SJSA1 (cell line): Measurements from ENCODE around the gene OR6V1. TPM values are rescaled to one million over a fixed set of nuclear protein-coding genes. Genes with fewer than 3 reads are reported as not detected.

Source experiments
- DNase-seq, 2 experiments: peaks; one replicate each; pipeline ENCODE4 v3.0.0-alpha.2; 2015 to 2020; ENCODE audit warnings: low spot score in 2 of 2, low read depth in 1 of 2
- H3K27ac ChIP-seq: fragments of 250-450 bp; sonication (Bioruptor Pico); 2 replicates; pipeline ENCODE4 v1.5.1; 2020; ENCODE audit warnings: mild to moderate bottlenecking, moderate library complexity
- H3K27me3 ChIP-seq: fragments of 250-450 bp; sonication (Bioruptor Pico); replicated peaks from 2 replicates; pipeline ENCODE4 v1.5.1; 2020; ENCODE audit warnings: mild to moderate bottlenecking, moderate library complexity
- H3K36me3 ChIP-seq: fragments of 250-450 bp; sonication (Bioruptor Pico); 2 replicates; pipeline ENCODE4 v1.5.1; 2020; ENCODE audit warnings: mild to moderate bottlenecking
- H3K4me1 ChIP-seq: fragments of 250-450 bp; sonication (Bioruptor Pico); replicated peaks from 2 replicates; pipeline ENCODE4 v1.6.1; 2021; ENCODE audit warnings: mild to moderate bottlenecking
- H3K4me3 ChIP-seq: fragments of 250-450 bp; sonication (Bioruptor Pico); 2 replicates; pipeline ENCODE4 v1.5.1; 2020; ENCODE audit warnings: mild to moderate bottlenecking
- H3K9me3 ChIP-seq: fragments of 250-450 bp; sonication (Bioruptor Pico); replicated peaks from 2 replicates; pipeline ENCODE4 v1.5.1; 2020; ENCODE audit warnings: mild to moderate bottlenecking
- total RNA-seq: library from RNA; depleted of rRNA; stranded (reverse); fragments of >200 nt; shearing (Covaris generic); gene quantifications from 2 replicates; pipeline ENCODE4 v1.2.3, GENCODE V29; 2014; rRNA removed

OR6V1 gene, protein sequence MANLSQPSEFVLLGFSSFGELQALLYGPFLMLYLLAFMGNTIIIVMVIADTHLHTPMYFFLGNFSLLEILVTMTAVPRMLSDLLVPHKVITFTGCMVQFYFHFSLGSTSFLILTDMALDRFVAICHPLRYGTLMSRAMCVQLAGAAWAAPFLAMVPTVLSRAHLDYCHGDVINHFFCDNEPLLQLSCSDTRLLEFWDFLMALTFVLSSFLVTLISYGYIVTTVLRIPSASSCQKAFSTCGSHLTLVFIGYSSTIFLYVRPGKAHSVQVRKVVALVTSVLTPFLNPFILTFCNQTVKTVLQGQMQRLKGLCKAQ
- total RNA-seq = not detected in 2 replicates

DNA sequence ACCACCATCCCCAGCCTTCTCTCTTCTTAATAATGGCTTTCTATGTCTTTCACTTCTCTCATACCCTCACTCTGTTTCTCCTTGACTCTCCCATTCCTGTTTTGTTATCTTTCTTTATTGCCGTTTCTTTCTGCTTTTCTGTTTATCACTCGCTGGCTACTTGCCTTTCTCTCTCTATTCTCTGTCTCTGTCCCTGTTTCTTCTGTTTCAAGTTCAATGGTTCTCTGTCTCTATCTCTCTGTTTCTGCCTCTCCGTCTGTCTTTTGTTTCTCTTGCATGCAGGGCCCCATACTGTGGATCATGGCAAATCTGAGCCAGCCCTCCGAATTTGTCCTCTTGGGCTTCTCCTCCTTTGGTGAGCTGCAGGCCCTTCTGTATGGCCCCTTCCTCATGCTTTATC, at the start of gene OR6V1:
OR6V1 (plus strand) TSS at position 301 of the 400 bp plus-strand sequence; CDS start at position 301, 0 bp downstream.
- Histone ChIP-seq H3K4me3 (no peak within 1 kb of the TSS), H3K27ac (no peak within 1 kb of the TSS), H3K9me3 (no peaks in the 10 kb centered on the region), H3K27me3 (no peaks in the 10 kb centered on the region), H3K4me1 (peaks cover 31% of the 10 kb centered on the region), H3K36me3 (no peaks in the 10 kb centered on the region)
- no peak for DNase-seq

DNA sequence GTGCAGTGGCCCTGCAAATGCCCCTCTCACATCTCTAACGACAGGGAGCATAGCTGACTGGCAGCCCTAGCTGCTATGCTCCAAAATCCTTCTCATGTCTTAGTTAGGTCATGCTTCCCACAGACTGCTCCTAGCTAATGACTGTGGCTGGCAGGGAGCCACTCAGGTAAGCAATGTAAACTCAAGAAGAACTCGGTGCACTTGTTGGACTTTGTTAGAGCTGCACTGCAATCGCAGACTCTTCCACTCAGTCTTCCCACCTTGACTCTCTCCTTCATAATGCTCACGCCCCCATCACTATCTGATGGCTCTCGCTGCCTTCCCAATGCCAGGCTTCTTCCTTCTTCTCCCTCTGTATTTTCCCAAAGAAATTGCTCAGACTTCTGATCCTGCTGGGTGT, 49.2 kb upstream of the OR6V1 start:
- Histone ChIP-seq H3K4me3 (no peak overlapping the region), H3K4me1 (no peaks in the 10 kb centered on the region)
- DNase-seq = no peak

DNA sequence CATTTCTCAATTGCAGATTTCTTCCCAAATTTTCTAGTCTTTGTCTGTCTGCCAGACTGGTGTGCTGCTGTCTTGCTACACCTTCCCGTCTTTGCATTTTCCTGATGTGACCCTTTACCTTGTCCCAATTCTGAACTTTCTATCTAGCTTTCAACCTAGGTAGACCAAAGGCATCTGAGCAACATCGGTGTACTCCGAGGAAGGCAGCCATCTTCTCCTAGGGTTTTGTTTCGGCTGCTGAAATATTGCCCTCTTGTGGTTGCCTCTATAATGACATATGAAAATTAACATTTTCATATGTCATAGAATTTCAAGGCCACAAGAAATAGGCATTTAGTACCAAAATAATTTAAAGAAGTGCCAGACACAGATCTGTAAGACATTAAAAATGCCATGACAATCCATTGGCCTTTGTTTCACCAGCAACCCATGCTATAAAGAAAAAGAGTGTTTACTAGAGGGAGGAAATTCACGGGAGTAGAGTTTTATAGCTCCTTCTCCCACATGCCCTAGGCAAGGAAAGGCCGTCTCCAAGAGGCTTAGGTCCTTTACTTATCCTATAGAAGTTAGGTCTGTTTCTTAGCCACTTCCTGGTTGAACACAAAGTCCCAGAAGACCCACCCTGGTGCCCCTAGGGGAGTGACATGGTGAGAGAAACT, 48.6 kb upstream of the OR6V1 start:
- Histone ChIP-seq H3K27ac (no peak overlapping the region), H3K27me3 (no peaks in the 10 kb centered on the region), H3K4me3 (no peak overlapping the region), H3K9me3 (no peaks in the 10 kb centered on the region), H3K4me1 (peaks cover 5% of the 10 kb centered on the region; the same call in 1 of the 2 replicates), H3K36me3 (peaks cover 3% of the 10 kb centered on the region; the same call in 1 of the 2 replicates)
- peak in 1 of 2 experiments; percentile 39 for DNase-seq

More for the DNA sequence above, 49.2 kb upstream of the OR6V1 start:
- H3K9me3 ChIP-seq = no peaks in the 10 kb centered on the region
- no peaks in the 10 kb centered on the region for H3K36me3 ChIP-seq
- no peak overlapping the region for H3K27ac ChIP-seq
- no peaks in the 10 kb centered on the region for H3K27me3 ChIP-seq

DNA sequence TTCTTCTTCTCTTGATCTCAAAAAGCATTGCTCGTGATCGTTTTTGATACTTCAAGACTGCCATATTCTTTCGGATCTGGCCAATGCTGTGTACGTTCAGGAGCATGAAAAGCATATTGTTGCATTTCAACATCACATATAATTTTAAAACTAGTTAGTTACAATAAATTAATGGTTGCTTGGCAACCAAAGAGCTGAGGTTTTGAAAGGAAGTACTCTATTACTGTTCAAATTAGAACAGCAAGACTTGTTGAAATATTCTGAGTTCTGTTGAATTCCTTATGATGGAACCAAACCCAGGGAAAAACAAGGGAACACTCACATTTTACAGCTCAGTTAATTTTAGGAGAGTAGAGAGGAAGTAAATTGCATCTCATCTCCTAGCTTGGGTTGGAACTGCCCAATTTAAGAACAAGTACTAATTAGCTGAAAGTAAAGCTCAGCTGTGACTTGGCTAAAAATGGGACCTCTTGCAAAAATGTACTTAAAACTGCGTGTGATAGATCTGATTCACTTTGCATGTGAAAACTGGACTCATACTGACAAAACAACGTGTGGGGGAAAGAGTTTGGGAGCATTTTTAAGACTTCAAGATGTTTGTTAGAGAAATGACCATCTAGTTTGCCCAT, 46.4 kb upstream of the OR6V1 start:
- no peak overlapping the region for H3K4me3 ChIP-seq
- no peak for DNase-seq
- H3K9me3 ChIP-seq = no peaks in the 10 kb centered on the region
- peaks cover 4% of the 10 kb centered on the region; the same call in 1 of the 2 replicates for H3K36me3 ChIP-seq
- H3K4me1 ChIP-seq = peaks cover 8% of the 10 kb centered on the region; the same call in 1 of the 2 replicates
- H3K27me3 ChIP-seq = no peaks in the 10 kb centered on the region
- no peak overlapping the region for H3K27ac ChIP-seq

DNA sequence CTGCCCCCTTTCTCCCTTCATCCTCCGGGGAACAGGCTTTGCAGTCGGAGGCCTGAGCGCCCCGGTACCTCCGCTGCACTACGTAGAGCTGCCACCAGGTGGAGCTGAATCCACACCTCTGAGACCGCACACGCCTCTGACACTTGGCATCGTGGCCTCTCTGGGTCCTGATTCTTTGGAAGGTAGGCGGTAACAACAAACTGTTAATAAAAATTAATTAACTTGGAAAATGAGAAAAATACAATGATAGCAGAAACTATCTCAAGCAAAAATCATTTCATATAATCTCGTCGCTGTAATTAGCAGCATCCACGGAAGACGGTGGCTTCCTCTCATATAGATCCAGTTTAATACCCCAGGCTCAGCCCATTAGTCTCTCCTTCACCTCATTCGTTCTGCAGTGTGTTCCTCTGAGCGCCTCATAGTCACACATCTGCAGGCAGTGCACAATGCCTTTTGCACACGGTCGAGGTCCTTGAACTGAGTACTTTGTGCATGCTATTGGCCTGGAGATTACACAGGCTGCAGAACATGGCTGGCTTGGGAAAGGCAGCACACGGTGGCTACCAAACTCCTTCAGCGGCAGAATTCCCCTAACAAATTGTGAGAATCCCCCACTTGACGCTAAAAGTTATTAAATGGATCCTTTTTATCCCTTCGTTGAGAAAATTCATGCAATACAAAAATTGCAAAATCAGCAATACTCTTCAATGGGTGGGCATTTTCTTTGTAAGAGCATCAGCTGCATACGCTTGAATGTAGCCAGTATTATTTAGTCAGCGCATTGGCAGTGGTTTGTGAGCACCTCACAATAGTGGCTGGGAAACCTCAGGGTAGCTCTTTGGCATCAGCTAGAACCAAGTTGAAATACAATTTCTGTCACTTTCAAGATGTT, 43.9 kb upstream of the OR6V1 start:
- Histone ChIP-seq H3K4me3 (no peak overlapping the region), H3K27ac (no peak overlapping the region), H3K4me1 (peaks cover 18% of the 10 kb centered on the region), H3K9me3 (no peaks in the 10 kb centered on the region), H3K27me3 (no peaks in the 10 kb centered on the region), H3K36me3 (peaks cover 4% of the 10 kb centered on the region; the same call in 1 of the 2 replicates)
- peak; percentile 67 to 75 for DNase-seq

DNA sequence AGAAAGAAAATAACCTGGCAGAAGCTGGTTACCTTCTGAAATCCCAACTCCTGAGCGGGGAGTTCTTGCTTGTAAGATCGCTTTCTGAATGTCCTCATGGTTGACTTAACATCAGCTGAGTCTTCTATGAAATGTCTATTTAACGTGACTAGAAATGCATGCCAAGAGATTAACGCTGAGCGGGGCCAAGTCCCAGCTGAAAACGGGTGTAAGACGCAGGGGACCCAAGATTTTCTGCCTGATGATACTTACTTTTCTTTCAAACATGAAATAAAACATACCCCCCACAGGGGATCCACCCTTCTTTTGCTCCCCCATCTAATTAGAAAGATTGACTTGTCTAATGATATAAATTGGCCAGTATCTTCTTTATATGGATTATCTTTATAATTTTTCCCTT, 40.1 kb upstream of the OR6V1 start:
- no peaks in the 10 kb centered on the region for H3K9me3 ChIP-seq
- no peak overlapping the region for H3K27ac ChIP-seq
- peaks cover 4% of the 10 kb centered on the region; the same call in 1 of the 2 replicates for H3K36me3 ChIP-seq
- no peak overlapping the region for H3K4me3 ChIP-seq
- no peaks in the 10 kb centered on the region for H3K27me3 ChIP-seq
- DNase-seq = no peak
- H3K4me1 ChIP-seq = peaks cover 54% of the 10 kb centered on the region

DNA sequence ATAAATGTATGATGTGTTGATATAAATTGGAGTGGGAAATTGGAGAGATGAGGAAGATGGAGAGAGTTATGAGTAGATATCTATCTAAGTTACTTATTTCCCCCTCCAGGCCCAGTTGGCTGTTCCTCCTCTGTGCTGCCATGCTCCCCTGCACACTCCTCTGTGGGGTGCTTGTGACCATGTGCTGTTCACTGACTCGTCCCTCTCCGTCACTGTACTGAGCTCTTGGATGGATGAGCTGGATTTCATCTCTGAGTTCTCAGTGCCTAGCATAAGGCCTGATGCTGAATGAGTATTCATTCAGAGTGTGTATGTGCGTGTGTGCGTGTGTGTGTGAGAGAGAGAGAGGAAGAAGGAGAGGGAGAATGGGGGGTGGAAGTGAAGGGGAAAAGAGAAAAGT, 39.7 kb upstream of the OR6V1 start:
- Histone ChIP-seq H3K36me3 (peaks cover 4% of the 10 kb centered on the region; the same call in 1 of the 2 replicates), H3K4me1 (peaks cover 58% of the 10 kb centered on the region), H3K4me3 (no peak overlapping the region), H3K9me3 (no peaks in the 10 kb centered on the region), H3K27me3 (no peaks in the 10 kb centered on the region), H3K27ac (peak overlapping the region; percentile 90)
- DNase-seq = no peak

DNA sequence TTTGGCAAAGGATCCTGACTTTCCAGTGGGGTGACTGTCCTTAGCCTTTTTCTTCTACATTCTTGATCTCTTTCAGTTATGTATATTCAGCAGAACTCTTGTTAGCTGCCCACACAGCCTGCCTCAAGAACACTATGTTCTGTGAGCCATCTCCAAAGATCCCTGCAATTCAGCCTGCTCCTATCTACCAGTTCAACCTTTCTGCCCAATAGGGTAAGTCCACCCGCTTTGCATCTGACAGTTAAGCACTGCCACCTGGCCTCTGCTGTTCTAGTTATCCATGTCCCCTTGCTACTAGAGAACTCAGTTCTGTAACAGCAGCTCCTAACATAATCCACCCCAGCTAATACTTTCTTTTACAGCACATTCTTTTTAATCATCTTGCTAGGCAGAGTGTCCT, 38.7 kb upstream of the OR6V1 start:
- Histone ChIP-seq H3K27me3 (no peaks in the 10 kb centered on the region), H3K27ac (peak overlapping the region; percentile 90), H3K36me3 (peaks cover 2% of the 10 kb centered on the region; the same call in 1 of the 2 replicates), H3K4me1 (peaks cover 64% of the 10 kb centered on the region), H3K4me3 (no peak overlapping the region), H3K9me3 (no peaks in the 10 kb centered on the region)
- no peak for DNase-seq

DNA sequence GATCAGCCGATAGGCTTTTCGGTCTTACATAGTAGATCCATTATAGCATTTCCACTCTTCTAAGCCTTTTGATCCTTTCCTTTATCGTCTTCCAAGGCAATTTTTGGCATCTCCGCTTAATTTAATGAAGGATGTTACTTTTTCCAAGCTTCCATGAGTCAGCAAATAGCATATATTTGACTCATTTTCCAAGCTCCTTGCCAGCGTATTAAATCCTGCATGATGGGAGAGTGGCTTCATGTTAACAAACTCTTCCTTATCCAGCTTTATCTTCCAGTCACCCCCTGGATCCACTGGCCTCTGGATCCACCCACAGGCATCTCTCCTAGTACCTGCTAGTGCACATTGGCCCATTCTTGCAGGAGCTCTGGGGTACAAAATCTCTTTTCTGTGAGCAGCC, 38.2 kb upstream of the OR6V1 start:
- peak overlapping the region; percentile 90 for H3K27ac ChIP-seq
- DNase-seq = peak; percentile 65 to 83
- H3K27me3 ChIP-seq = no peaks in the 10 kb centered on the region
- H3K4me1 ChIP-seq = peaks cover 64% of the 10 kb centered on the region
- no peaks in the 10 kb centered on the region for H3K36me3 ChIP-seq
- no peak overlapping the region for H3K4me3 ChIP-seq
- H3K9me3 ChIP-seq = no peaks in the 10 kb centered on the region

DNA sequence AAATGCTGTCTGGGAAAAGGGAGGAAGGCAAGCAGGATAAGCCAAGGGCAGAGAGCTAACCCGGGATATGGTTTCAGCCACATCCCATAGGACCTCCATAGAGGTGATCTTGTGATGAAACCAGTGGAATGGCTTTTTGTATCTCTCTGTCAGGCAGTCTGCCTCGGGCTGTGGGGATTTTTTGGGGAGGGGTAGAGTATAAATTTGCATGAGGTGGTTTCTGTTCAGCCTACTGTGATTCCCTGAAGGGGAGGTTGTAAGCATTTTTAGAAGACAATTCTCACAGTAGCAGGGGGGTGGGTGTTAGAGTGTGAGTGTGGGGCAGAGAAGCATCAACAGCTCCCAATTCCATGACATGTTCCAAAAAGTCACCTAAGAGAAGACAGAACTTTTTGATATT, 37.1 kb upstream of the OR6V1 start:
- peaks cover 72% of the 10 kb centered on the region for H3K4me1 ChIP-seq
- no peaks in the 10 kb centered on the region for H3K36me3 ChIP-seq
- no peaks in the 10 kb centered on the region for H3K9me3 ChIP-seq
- peak overlapping the region; percentile 90 for H3K27ac ChIP-seq
- H3K27me3 ChIP-seq = no peaks in the 10 kb centered on the region
- H3K4me3 ChIP-seq = no peak overlapping the region
- peak; percentile 58 to 73 for DNase-seq

DNA sequence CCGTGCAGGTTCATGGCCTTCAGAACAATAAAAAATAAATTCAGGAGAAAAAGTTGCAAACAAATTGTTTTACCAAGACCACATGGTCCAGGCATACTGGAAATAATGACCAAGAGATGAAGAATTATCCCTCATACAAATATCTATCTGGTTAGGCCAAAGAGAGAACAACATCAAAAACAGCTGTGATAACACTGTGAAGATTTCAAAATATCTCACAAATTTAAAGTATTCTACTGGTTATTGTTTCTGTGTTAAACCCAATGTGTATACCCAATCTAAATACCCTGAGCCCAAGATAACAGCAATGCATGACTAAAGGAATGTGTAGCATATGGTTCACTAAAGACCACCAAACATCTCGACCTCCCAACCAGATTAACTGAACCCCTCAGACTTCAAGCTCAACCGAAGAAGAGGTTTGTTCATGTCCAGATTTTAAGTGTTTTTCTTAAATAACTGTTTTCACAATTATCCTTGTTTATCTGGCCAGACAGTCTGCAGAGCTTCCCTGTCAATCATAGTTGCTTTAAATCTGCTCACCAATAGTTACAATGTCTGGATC, 36.1 kb upstream of the OR6V1 start:
- H3K9me3 ChIP-seq = no peaks in the 10 kb centered on the region
- no peaks in the 10 kb centered on the region for H3K36me3 ChIP-seq
- H3K4me1 ChIP-seq = peaks cover 72% of the 10 kb centered on the region
- H3K4me3 ChIP-seq = no peak overlapping the region
- peak overlapping the region; percentile 90 for H3K27ac ChIP-seq
- no peaks in the 10 kb centered on the region for H3K27me3 ChIP-seq
- DNase-seq = peak; percentile 58 to 90

DNA sequence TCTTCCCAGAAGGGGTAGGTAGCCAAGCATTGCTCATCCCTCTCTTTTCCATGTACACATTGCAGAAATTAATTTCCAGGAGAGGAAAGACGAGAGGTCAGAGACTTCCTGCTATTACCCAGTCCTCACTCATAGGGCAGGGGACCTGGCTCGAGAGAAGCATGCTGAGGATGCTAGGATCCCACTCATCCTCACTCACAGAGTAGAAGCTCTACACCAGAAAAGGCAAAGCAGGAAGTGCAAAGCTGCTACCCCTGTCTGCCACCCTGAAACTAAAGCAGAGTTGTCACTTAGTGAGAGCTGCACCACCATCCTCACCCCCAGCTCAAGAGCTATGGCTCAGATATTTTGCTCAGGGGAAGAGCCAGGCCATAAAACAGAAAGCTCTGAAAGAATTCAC, 35.1 kb upstream of the OR6V1 start:
- Histone ChIP-seq H3K27me3 (no peaks in the 10 kb centered on the region), H3K9me3 (no peaks in the 10 kb centered on the region), H3K4me1 (peaks cover 72% of the 10 kb centered on the region), H3K4me3 (no peak overlapping the region), H3K27ac (peak overlapping the region; percentile 90), H3K36me3 (no peaks in the 10 kb centered on the region)
- DNase-seq = peak in 1 of 2 experiments; percentile 51

DNA sequence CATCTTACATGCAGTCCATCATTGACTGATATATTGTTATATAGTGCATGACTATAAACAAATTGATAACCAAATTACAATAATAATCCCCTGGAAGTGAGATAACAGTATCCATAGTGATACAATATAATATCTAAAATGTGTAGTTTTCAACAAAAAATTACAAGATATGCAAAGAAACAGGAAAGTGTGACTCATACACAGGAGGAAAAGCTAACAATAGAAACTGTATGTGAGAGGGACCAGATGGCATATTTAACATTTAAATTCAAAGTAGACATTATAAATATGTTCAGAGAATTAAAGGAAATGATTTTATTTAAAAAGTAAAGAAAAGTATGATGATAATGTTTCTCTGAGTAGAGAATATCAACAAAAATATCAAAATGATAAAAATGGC, 33.2 kb upstream of the OR6V1 start:
- Histone ChIP-seq H3K36me3 (no peaks in the 10 kb centered on the region), H3K27ac (peak overlapping the region; percentile 90), H3K4me3 (no peak overlapping the region), H3K9me3 (no peaks in the 10 kb centered on the region), H3K27me3 (no peaks in the 10 kb centered on the region), H3K4me1 (peaks cover 58% of the 10 kb centered on the region)
- no peak for DNase-seq
